ENCODE measurements around the gene RNF26. TPM values are rescaled to one million over a fixed set of nuclear protein-coding genes. Genes with fewer than 3 reads are reported as not detected.

RNF26 gene
- total RNA-seq, 1 donor from 2014 or later, result 14.0 TPM

GRCh38 chr11:119315131-119316015 lies 19.0 kb upstream of the RNF26 start:
- peak; percentile 43 for TF ChIP-seq CTCF (IDR thresholded peaks at IDR 0.05; ENCODE audit: borderline replicate concordance)
- H3K27ac ChIP-seq (replicated peaks), result peak overlapping the region; percentile 92
- no peaks in the 10 kb centered on the region for H3K27me3 ChIP-seq (ENCODE audit: low read depth)
- no peaks in the 10 kb centered on the region for H3K9me3 ChIP-seq (replicated peaks)
- H3K4me1 ChIP-seq, result peaks cover 62% of the 10 kb centered on the region
- peaks cover 45% of the 10 kb centered on the region for H3K36me3 ChIP-seq
- H3K4me3 ChIP-seq, result peak overlapping the region; percentile 79
- DNase-seq, result peak; percentile 41
- intact Hi-C loops (cut with micrococcal nuclease), result no loop called here

GRCh38 chr11:119316016-119316728 lies 18.2 kb upstream of the RNF26 start:
- Histone ChIP-seq H3K4me3 (peak overlapping the region; percentile 79), H3K36me3 (peaks cover 38% of the 10 kb centered on the region), H3K27me3 (ENCODE audit: low read depth) (no peaks in the 10 kb centered on the region), H3K4me1 (peaks cover 65% of the 10 kb centered on the region), H3K27ac (replicated peaks) (peak overlapping the region; percentile 92), H3K9me3 (replicated peaks) (no peaks in the 10 kb centered on the region)
- intact Hi-C loops (cut with micrococcal nuclease), result no loop called here
- DNase-seq, result peak; percentile 64
- TF ChIP-seq CTCF (IDR thresholded peaks at IDR 0.05; ENCODE audit: borderline replicate concordance), result no peak

- H3K27ac ChIP-seq (replicated peaks), result peak within 1 kb of the TSS; percentile 92
- H3K36me3 ChIP-seq, result peaks cover 30% of the 10 kb centered on the region
- peak; percentile 50 for DNase-seq
- H3K9me3 ChIP-seq (replicated peaks), result no peaks in the 10 kb centered on the region
- peak within 1 kb of the TSS; percentile 79 for H3K4me3 ChIP-seq
- intact Hi-C loops (cut with micrococcal nuclease), result no loop called here
- H3K27me3 ChIP-seq (ENCODE audit: low read depth), result no peaks in the 10 kb centered on the region
- peaks cover 72% of the 10 kb centered on the region for H3K4me1 ChIP-seq
- TF ChIP-seq CTCF (IDR thresholded peaks at IDR 0.05; ENCODE audit: borderline replicate concordance), result no peak
These were observed 17.4 kb upstream of the RNF26 start, which contains the start of gene MCAM for GRCh38 chr11:119316729-119317591. TSS of gene MCAM (minus strand) at chr11:119317130. CDS start at chr11:119317101, 29 bp downstream.

GRCh38 chr11:119317592-119318239 lies 16.6 kb upstream of the RNF26 start:
- intact Hi-C loops (cut with micrococcal nuclease), result no loop called here
- no peak for TF ChIP-seq CTCF (IDR thresholded peaks at IDR 0.05; ENCODE audit: borderline replicate concordance)
- H3K4me3 ChIP-seq, result peak overlapping the region; percentile 79
- no peaks in the 10 kb centered on the region for H3K9me3 ChIP-seq (replicated peaks)
- H3K4me1 ChIP-seq, result peaks cover 80% of the 10 kb centered on the region
- H3K27me3 ChIP-seq (ENCODE audit: low read depth), result no peaks in the 10 kb centered on the region
- DNase-seq, result no peak
- H3K27ac ChIP-seq (replicated peaks), result peak overlapping the region; percentile 92
- H3K36me3 ChIP-seq, result peaks cover 22% of the 10 kb centered on the region
